GM12878 (cell line): ENCODE measurements around the gene LARGE1. TPM values are rescaled to one million over a fixed set of nuclear protein-coding genes. Genes with fewer than 3 reads are reported as not detected.

Source experiments
- ATAC-seq: fragments of 200-7000 bp; cut with Tn5 transposase; 3 replicates; pipeline ENCODE4 v1.9.1; 2020; ENCODE audit warnings: mild to moderate bottlenecking, moderate library complexity
- BruUV-seq: library from RNA; stranded (reverse); fragments of 400-500 nt; replicated peaks from 2 replicates; lab custom pipeline; 2021; lab: Mats Ljungman, UMichigan
- CTCF ChIA-PET: fragments of 300-600 bp; sonication (Branson Sonifier 250); formaldehyde crosslinking; extraction: SDS; loops from one replicate; lab custom pipeline; 2021; ENCODE audit warnings: inconsistent platforms; lab: Yijun Ruan, JAX
- POLR2A ChIA-PET: fragments of 350-600 bp; formaldehyde crosslinking; extraction: SDS; loops from one replicate; lab custom pipeline; 2021; ENCODE audit warnings: inconsistent platforms; lab: Charles Lee
- RAD21 ChIA-PET: fragments of 300-600 bp; sonication (Branson Sonifier 250); formaldehyde crosslinking; loops from one replicate; lab custom pipeline; 2023; ENCODE audit warnings: antibody characterized with exemption; ENCODE audit not compliant: unreplicated experiment; lab: Charles Lee
- SMC1A ChIA-PET: fragments of 300-600 bp; sonication (Branson Sonifier 250); formaldehyde crosslinking; loops from one replicate; lab custom pipeline; 2023; ENCODE audit not compliant: unreplicated experiment, uncharacterized antibody; lab: Charles Lee
- DNase-seq: peaks from one replicate; pipeline ENCODE4 v3.0.0-alpha.2; 2011; ENCODE audit warnings: low read depth, low spot score
- FAIRE-seq: peaks from 3 replicates; lab custom pipeline; 2011; peaks lifted over from hg19 to GRCh38; lab: Jason Lieb, UNC
- H2AFZ ChIP-seq: 2 replicates; pipeline ENCODE4 v1.6.0; 2011; ENCODE audit warnings: low read depth, low read length, control low read depth; ENCODE audit not compliant: control insufficient read depth
- H3K27ac ChIP-seq: 2 replicates; pipeline ENCODE4 v1.5.1; 2011; ENCODE audit warnings: control low read depth; ENCODE audit not compliant: control insufficient read depth, insufficient read depth
- H3K27me3 ChIP-seq, 2 experiments: replicated peaks in 1 of 2; 2 replicates each; pipeline versions ENCODE4 v1.6.0 to v1.6.1; 2011; ENCODE audit warnings: low read length in 1 of 2; ENCODE audit not compliant: control insufficient read depth in 2 of 2, insufficient read depth in 2 of 2
- H3K36me3 ChIP-seq, 2 experiments: 2 replicates each; pipeline ENCODE4 v1.5.1; 2011; ENCODE audit warnings: low read length in 1 of 2; ENCODE audit not compliant: control insufficient read depth in 2 of 2, insufficient read depth in 2 of 2
- H3K4me1 ChIP-seq: 2 replicates; pipeline ENCODE4 v1.6.1; 2011; ENCODE audit warnings: mild to moderate bottlenecking, low read length, moderate library complexity, mixed read lengths; ENCODE audit not compliant: control insufficient read depth, insufficient read depth
- H3K4me2 ChIP-seq: 2 replicates; pipeline ENCODE4 v1.6.0; 2011; ENCODE audit warnings: control low read depth; ENCODE audit not compliant: control insufficient read depth, insufficient read depth
- H3K4me3 ChIP-seq: fragments of 200-600 bp; sonication (generic); 2 replicates; pipeline ENCODE4 v1.5.1; 2016
- H3K79me2 ChIP-seq: 2 replicates; pipeline ENCODE4 v1.6.0; 2011; ENCODE audit warnings: low read length; ENCODE audit not compliant: control insufficient read depth, insufficient read depth
- H3K9ac ChIP-seq: 2 replicates; pipeline ENCODE4 v1.8.0; 2011; ENCODE audit warnings: low read length, control low read depth, mixed read lengths; ENCODE audit not compliant: control insufficient read depth, insufficient read depth
- H3K9me3 ChIP-seq: replicated peaks from 3 replicates; pipeline ENCODE4 v1.5.1; 2011; ENCODE audit warnings: mild to moderate bottlenecking, low read length; ENCODE audit not compliant: control insufficient read depth, insufficient read depth
- H4K20me1 ChIP-seq: 2 replicates; pipeline ENCODE4 v1.6.0; 2011; ENCODE audit not compliant: control insufficient read depth, insufficient read depth
- BRCA1 ChIP-seq: IDR thresholded peaks from 2 replicates; pipeline ENCODE4 v1.6.1; 2011; ENCODE audit warnings: low read depth, low read length, improper control_type of control experiment
- EED ChIP-seq: sonication (generic); IDR thresholded peaks from 2 replicates; pipeline ENCODE4 v1.6.1; 2016; ENCODE audit warnings: antibody characterized with exemption, low read depth
- HDGF ChIP-seq: fragments of 450-650 bp; IDR thresholded peaks from 2 replicates; pipeline ENCODE4 v1.6.1; 2016; ENCODE audit warnings: antibody characterized with exemption
- MLLT1 ChIP-seq: fragments of 450-650 bp; IDR thresholded peaks from 2 replicates; pipeline ENCODE4 v1.6.1; 2016; ENCODE audit warnings: mild to moderate bottlenecking
- RELB ChIP-seq: fragments of 450-650 bp; IDR thresholded peaks from 2 replicates; pipeline ENCODE4 v1.6.1; 2017; ENCODE audit warnings: low read depth, mild to moderate bottlenecking, moderate library complexity
- SREBF2 ChIP-seq: IDR thresholded peaks from 2 replicates; pipeline ENCODE4 v1.6.1; 2012; ENCODE audit warnings: mild to moderate bottlenecking, low read length
- ZSCAN29 ChIP-seq: fragments of 450-650 bp; IDR thresholded peaks from 2 replicates; pipeline ENCODE4 v1.6.1; 2017; ENCODE audit warnings: mild to moderate bottlenecking, moderate library complexity
- WGBS: methylation state at CpG from one replicate; pipeline ENCODE4 v1.1.6; 2016; ENCODE audit warnings: low lambda C conversion rate; ENCODE audit not compliant: insufficient replicate concordance, insufficient coverage; ENCODE audit errors: missing lambda C conversion rate; 5-methylcytosine and 5-hydroxymethylcytosine counted together
- in situ Hi-C: fragments of 300-500 bp; cut with MboI; formaldehyde crosslinking; loops from 9 replicates; pipeline ENCODE4 v1.14.3; 2018; ENCODE audit warnings: mixed read lengths
- intact Hi-C: fragments of 100-400 bp; cut with micrococcal nuclease; formaldehyde crosslinking; loops from one replicate; pipeline ENCODE4 v1.14.2; 2022; ENCODE audit not compliant: unreplicated experiment
- polyA plus RNA-seq, 11 experiments: library from polyadenylated mRNA; depleted of rRNA in 4 of 11; unstranded in 6 of 11; stranded (reverse) in 5 of 11; fragments of >200 nt; fragmentation: Nextera tagmentation in 4 of 11; fragmentation: Illumina TruSeq in 1 of 11; extraction: Ambion mirVana in 4 of 11; extraction: Trizol in 1 of 11; gene quantifications; 1 replicate in 1 of 11; 2 replicates in 10 of 11; pipeline versions ENCODE4 v1.2.1 to v1.2.3, GENCODE V29; 2011 to 2016; ENCODE audit warnings: inconsistent platforms in 2 of 11, missing spikeins in 2 of 11, low read depth in 1 of 11
- total RNA-seq, 4 experiments: library from RNA; depleted of rRNA in 3 of 4; stranded (reverse); fragments of >200 nt in 3 of 4; fragmentation: Illumina TruSeq in 1 of 4; extraction: Trizol in 1 of 4; gene quantifications; 2 replicates each; pipeline versions ENCODE4 v1.2.1 to v1.2.3, GENCODE V29; 2013 to 2021

The LARGE1 gene
- total and polyA plus RNA-seq, 10 of the 15 experiments (the other 5 are each of a cell fraction or from before 2014, with no cell fraction given) = 3.2 to 41.4 (median 17.3) TPM

- Histone ChIP-seq H3K27ac (no peak overlapping the region), H3K4me1 (no peaks in the 10 kb centered on the region), H3K79me2 (no peaks in the 10 kb centered on the region), H4K20me1 (no peaks in the 10 kb centered on the region), H3K36me3 (no peaks in the 10 kb centered on the region), H3K4me2 (no peak overlapping the region), H3K27me3 (no peaks in the 10 kb centered on the region), H3K9ac (no peak overlapping the region), H2AFZ (no peak overlapping the region), H3K4me3 (no peak overlapping the region), H3K9me3 (no peaks in the 10 kb centered on the region)
- ChIA-PET POLR2A (no interaction called here), SMC1A (interaction anchor here (1.1 kb wide), 2 partner anchors 11 to 126 kb away, joined by 3 to 4 read pairs; no protein-coding TSS in a partner anchor), CTCF (interaction anchor here (0.8 to 1.1 kb wide), 2 partner anchors 8 to 11 kb away, joined by 3 read pairs; no protein-coding TSS in a partner anchor), RAD21 (no interaction called here)
- DNase-seq (no peak), FAIRE-seq (no peak), ATAC-seq (no peak)
- TF ChIP-seq BRCA1 = no peak
- TF ChIP-seq ZSCAN29 = no peak
- no peak for TF ChIP-seq HDGF
- no peak for TF ChIP-seq SREBF2
- TF ChIP-seq MLLT1 = no peak
- TF ChIP-seq RELB = no peak
- TF ChIP-seq EED = no peak
- intact Hi-C loops (no loop called here), in situ Hi-C loops (no loop called here)
- BruUV-seq = no TSS peak
- WGBS = 79% methylated on average over 6 of the region's 6 CpGs
Observed at GRCh38 chr22:33427461-33427860, 492.8 kb downstream of the LARGE1 start.
